22Rv1 (cell line): ENCODE results near the gene PNMA8A.

ENCODE experiments used
- CTCF ChIP-seq: fragments of 450-650 bp; IDR thresholded peaks from 2 replicates; pipeline ENCODE4 v1.5.1; 2017; ENCODE audit warnings: mild to moderate bottlenecking
- ZFX ChIP-seq: fragments of 450-650 bp; IDR thresholded peaks from 2 replicates; pipeline ENCODE4 v1.6.1; 2017; ENCODE audit warnings: antibody characterized with exemption, borderline replicate concordance

GRCh38 chr19:46420056-46420455 lies 51.3 kb downstream of the PNMA8A start:
- TF ChIP-seq CTCF: no peak
- no peak for TF ChIP-seq ZFX
